IPS DF 6.9 (cell line): ENCODE data around the gene SLC4A9.

Source experiments
- DNase-seq: peaks from one replicate; pipeline ENCODE4 v3.0.0-alpha.2; 2013; ENCODE audit warnings: low read depth, low spot score
- H3K27ac ChIP-seq: one replicate; pipeline ENCODE4 v1.5.1; 2013; ENCODE audit warnings: low read length, control low read depth
- H3K27me3 ChIP-seq: 2 replicates; pipeline ENCODE4 v1.6.1; 2013; ENCODE audit warnings: mild to moderate bottlenecking, low read length; ENCODE audit not compliant: control insufficient read depth, insufficient read depth
- H3K36me3 ChIP-seq: 2 replicates; pipeline ENCODE4 v1.6.1; 2013; ENCODE audit warnings: low read length; ENCODE audit not compliant: control insufficient read depth, insufficient read depth
- H3K4me1 ChIP-seq: 2 replicates; pipeline ENCODE4 v1.6.1; 2013; ENCODE audit warnings: low read length; ENCODE audit not compliant: control insufficient read depth, insufficient read depth
- H3K4me3 ChIP-seq: 2 replicates; pipeline ENCODE4 v1.5.1; 2013; ENCODE audit warnings: mild to moderate bottlenecking, low read length
- H3K9me3 ChIP-seq: 2 replicates; pipeline ENCODE4 v1.6.1; 2013; ENCODE audit warnings: low read length, inconsistent platforms; ENCODE audit not compliant: control insufficient read depth, insufficient read depth
- WGBS: extraction: QIAGEN DNeasy Blood & Tissue Kit; methylation state at CpG from one replicate; pipeline ENCODE4 v1.1.7; 2013; ENCODE audit warnings: mixed read lengths, missing lambda C conversion rate; ENCODE audit not compliant: insufficient read length, insufficient coverage; 5-methylcytosine and 5-hydroxymethylcytosine counted together

The SLC4A9 gene

GRCh38 chr5:140347360-140347759, 12.6 kb upstream of the SLC4A9 start:
- Histone ChIP-seq H3K27ac (no peak overlapping the region), H3K9me3 (no peaks in the 10 kb centered on the region), H3K4me3 (no peak overlapping the region), H3K27me3 (no peaks in the 10 kb centered on the region; the same call in 1 of the 2 replicates), H3K36me3 (no peaks in the 10 kb centered on the region), H3K4me1 (no peaks in the 10 kb centered on the region)
- WGBS: no CpG with 5 or more reads among the region's 2 CpGs
- DNase-seq: no peak

- WGBS: no CpG with 5 or more reads among the region's 4 CpGs
- DNase-seq: no peak
- Histone ChIP-seq H3K4me1 (no peaks in the 10 kb centered on the region), H3K4me3 (no peak overlapping the region), H3K9me3 (no peaks in the 10 kb centered on the region), H3K36me3 (no peaks in the 10 kb centered on the region), H3K27me3 (no peaks in the 10 kb centered on the region; the same call in 1 of the 2 replicates), H3K27ac (no peak overlapping the region)
Observed at GRCh38 chr5:140348104-140348503, 11.9 kb upstream of the SLC4A9 start.

GRCh38 chr5:140349244-140349643, 10.8 kb upstream of the SLC4A9 start:
- Histone ChIP-seq H3K27me3 (no peaks in the 10 kb centered on the region; the same call in 1 of the 2 replicates), H3K4me1 (no peaks in the 10 kb centered on the region), H3K9me3 (no peaks in the 10 kb centered on the region), H3K36me3 (no peaks in the 10 kb centered on the region), H3K4me3 (no peak overlapping the region), H3K27ac (no peak overlapping the region)
- WGBS: no CpG with 5 or more reads among the region's 2 CpGs
- no peak for DNase-seq

GRCh38 chr5:140351609-140352334, 8.2 kb upstream of the SLC4A9 start:
- Histone ChIP-seq H3K9me3 (no peaks in the 10 kb centered on the region), H3K27me3 (no peaks in the 10 kb centered on the region), H3K36me3 (no peaks in the 10 kb centered on the region), H3K27ac (no peak overlapping the region), H3K4me3 (no peak overlapping the region), H3K4me1 (no peaks in the 10 kb centered on the region)
- peak; percentile 55 for DNase-seq
- no CpG with 5 or more reads among the region's 5 CpGs for WGBS

- no peaks in the 10 kb centered on the region for H3K27me3 ChIP-seq
- H3K36me3 ChIP-seq: no peaks in the 10 kb centered on the region
- 0 out of 2 replicates have a peak, but pooled peaks cover 4% of the 10 kb centered on the region for H3K4me1 ChIP-seq
- no peaks in the 10 kb centered on the region for H3K9me3 ChIP-seq
- no peak for DNase-seq
- H3K27ac ChIP-seq: no peak overlapping the region
- WGBS: no CpG with 5 or more reads among the region's 7 CpGs
- no peak overlapping the region for H3K4me3 ChIP-seq
Observed at GRCh38 chr5:140355546-140355945, 4.4 kb upstream of the SLC4A9 start.

- Histone ChIP-seq H3K4me1 (0 out of 2 replicates have a peak, but pooled peaks cover 4% of the 10 kb centered on the region), H3K4me3 (no peak overlapping the region), H3K27ac (no peak overlapping the region), H3K27me3 (no peaks in the 10 kb centered on the region), H3K36me3 (no peaks in the 10 kb centered on the region), H3K9me3 (no peaks in the 10 kb centered on the region)
- no CpG with 5 or more reads among the region's 10 CpGs for WGBS
- DNase-seq: no peak
Observed at GRCh38 chr5:140356853-140357725, 2.9 kb upstream of the SLC4A9 start.

GRCh38 chr5:140357726-140358093, 2.3 kb upstream of the SLC4A9 start:
- peak; percentile 77 for DNase-seq
- no CpG with 5 or more reads among the region's 18 CpGs for WGBS
- H3K4me3 ChIP-seq: no peak overlapping the region

GRCh38 chr5:140358738-140359310, 1.2 kb upstream of the SLC4A9 start:
- Histone ChIP-seq H3K36me3 (no peaks in the 10 kb centered on the region), H3K4me1 (peaks cover 6% of the 10 kb centered on the region), H3K9me3 (no peaks in the 10 kb centered on the region), H3K4me3 (no peak overlapping the region), H3K27me3 (no peaks in the 10 kb centered on the region), H3K27ac (no peak overlapping the region)
- no CpG with 5 or more reads among the region's 4 CpGs for WGBS
- DNase-seq: peak; percentile 35

More at GRCh38 chr5:140357726-140358093, 2.3 kb upstream of the SLC4A9 start:
- Histone ChIP-seq H3K9me3 (no peaks in the 10 kb centered on the region), H3K27me3 (no peaks in the 10 kb centered on the region), H3K4me1 (0 out of 2 replicates have a peak, but pooled peaks cover 4% of the 10 kb centered on the region), H3K27ac (no peak overlapping the region), H3K36me3 (no peaks in the 10 kb centered on the region)

- no CpG with 5 or more reads among the region's 7 CpGs for WGBS
- peaks cover 6% of the 10 kb centered on the region for H3K4me1 ChIP-seq
- DNase-seq: no peak
- H3K4me3 ChIP-seq: no peak overlapping the region
- H3K27ac ChIP-seq: no peak overlapping the region
- H3K36me3 ChIP-seq: no peaks in the 10 kb centered on the region
- no peaks in the 10 kb centered on the region for H3K27me3 ChIP-seq
- no peaks in the 10 kb centered on the region for H3K9me3 ChIP-seq
Observed at GRCh38 chr5:140360681-140361479, 886 bp downstream of the SLC4A9 start.

GRCh38 chr5:140361901-140362300, 1.9 kb downstream of the SLC4A9 start:
- no peaks in the 10 kb centered on the region for H3K36me3 ChIP-seq
- H3K27ac ChIP-seq: no peak overlapping the region
- no peak overlapping the region for H3K4me3 ChIP-seq
- WGBS: no CpG with 5 or more reads among the region's 2 CpGs
- H3K27me3 ChIP-seq: no peaks in the 10 kb centered on the region
- DNase-seq: no peak
- H3K4me1 ChIP-seq: peaks cover 6% of the 10 kb centered on the region
- no peaks in the 10 kb centered on the region for H3K9me3 ChIP-seq
